Liver (tissue), 2 donors: ENCODE results near the gene RTEL1.

Experiments
- CTCF ChIP-seq: fragments of 150-350 bp; IDR thresholded peaks from 2 replicates; pipeline ENCODE4 v1.5.1; 2017; ENCODE audit warnings: improper control_type of control experiment, low read depth, low read length; ENCODE audit not compliant: missing input control
- MAX ChIP-seq: IDR thresholded peaks from 2 replicates; pipeline ENCODE4 v1.6.1; 2016; ENCODE audit warnings: antibody characterized with exemption
- REST ChIP-seq: IDR thresholded peaks from 2 replicates; pipeline ENCODE4 v1.6.1; 2016; ENCODE audit warnings: antibody characterized with exemption, mild to moderate bottlenecking
- YY1 ChIP-seq: IDR thresholded peaks from 2 replicates; pipeline ENCODE4 v1.6.1; 2016; ENCODE audit warnings: antibody characterized with exemption, mild to moderate bottlenecking
- ZBTB33 ChIP-seq: IDR thresholded peaks from 2 replicates; pipeline ENCODE4 v1.6.1; 2016; ENCODE audit warnings: antibody characterized with exemption
- donor health status: healthy.

GRCh38 chr20:63740070-63740626 is 82.0 kb downstream of the RTEL1 start:
- TF ChIP-seq CTCF (no peak), MAX (no peak), ZBTB33 (no peak), REST (no peak), YY1 (no peak)
